Activated CD8-positive, alpha-beta memory T cell treated with anti-CD3 and anti-CD28 coated beads, Interleukin-2, amount 10 ng/mL, durations not matched to agents 7 days and 5 days (primary cell): ENCODE data around the gene VSTM2B. TPM values are rescaled to one million over a fixed set of nuclear protein-coding genes. Genes with fewer than 3 reads are reported as not detected.
"Not testable (repeated sequence)": the region's sequence is repeated elsewhere in the genome, so short reads cannot be mapped to it uniquely, and the experiment has no call there.

ENCODE experiments used
- ATAC-seq: fragments of 150-1000 bp; cut with Tn5 transposase; one replicate; pipeline ENCODE4 v1.10.0; 2021; ENCODE audit warnings: moderate library complexity
- CTCF ChIA-PET: fragments of 350-600 bp; sonication (Branson Sonifier 250); formaldehyde crosslinking; loops from one replicate; lab custom pipeline; 2021; ENCODE audit warnings: antibody characterized with exemption; lab: Charles Lee
- DNase-seq: peaks from one replicate; pipeline ENCODE4 v3.0.0-alpha.2; 2020
- H3K27ac Mint-ChIP-seq: one replicate; pipeline ENCODE4 v1.8.0; 2021; ENCODE audit warnings: mild to moderate bottlenecking, mixed read lengths
- H3K27me3 Mint-ChIP-seq: one replicate; pipeline ENCODE4 v1.8.0; 2021; ENCODE audit warnings: mixed read lengths
- H3K36me3 Mint-ChIP-seq: one replicate; pipeline ENCODE4 v1.8.0; 2021; ENCODE audit warnings: mild to moderate bottlenecking, mixed read lengths
- H3K4me1 Mint-ChIP-seq: one replicate; pipeline ENCODE4 v1.8.0; 2021; ENCODE audit warnings: mixed read lengths
- H3K4me3 Mint-ChIP-seq: one replicate; pipeline ENCODE4 v1.8.0; 2021; ENCODE audit warnings: mild to moderate bottlenecking, moderate library complexity, mixed read lengths
- H3K9me3 Mint-ChIP-seq: one replicate; pipeline ENCODE4 v1.8.0; 2022; ENCODE audit warnings: low read depth, mixed read lengths
- total RNA-seq, 2 experiments: library from RNA; stranded (reverse); gene quantifications; one replicate each; pipeline ENCODE4 v1.2.3, GENCODE V29; 2021

The VSTM2B gene
- total RNA-seq, result not detected

DNA sequence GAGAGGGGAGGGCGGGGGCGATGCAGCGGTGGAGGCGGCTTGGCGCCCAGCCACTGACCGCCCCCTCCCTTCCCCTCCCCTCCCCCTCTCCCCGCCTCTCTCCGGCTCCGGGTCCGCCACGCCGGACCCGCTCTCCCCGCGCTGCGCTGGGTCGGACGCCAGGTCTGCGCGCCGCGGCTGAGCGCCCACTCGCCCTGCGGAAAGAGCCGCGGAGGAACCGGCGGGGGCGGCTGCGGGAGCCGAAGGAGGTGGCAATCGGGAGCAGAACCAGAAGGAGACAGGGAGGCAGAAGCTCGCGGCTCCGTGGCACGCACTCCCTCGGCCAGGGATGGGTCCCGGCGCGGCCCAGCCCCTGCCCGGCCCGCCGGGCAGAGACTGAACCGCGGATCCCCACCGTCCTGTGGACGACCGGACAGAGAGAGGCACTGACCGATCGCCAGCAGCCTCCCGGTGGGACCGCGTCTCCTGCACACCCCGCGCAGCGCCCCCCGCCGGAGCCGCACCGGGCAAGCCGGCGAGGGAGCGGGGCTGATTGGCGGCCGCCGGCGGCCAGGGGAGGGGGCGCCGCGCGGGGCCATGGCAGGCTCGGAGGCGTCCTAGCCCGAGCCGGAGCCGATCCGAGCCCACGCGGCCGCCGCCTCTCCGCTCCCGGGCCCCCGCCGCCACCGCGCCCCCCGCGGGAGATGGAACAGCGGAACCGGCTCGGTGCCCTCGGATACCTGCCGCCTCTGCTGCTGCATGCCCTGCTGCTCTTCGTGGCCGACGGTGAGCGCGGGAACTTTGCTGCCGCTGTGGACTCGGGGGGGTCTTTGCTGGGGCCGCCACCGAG is at the start of gene VSTM2B:
Gene VSTM2B (plus strand): TSS at position 94 of the 829 bp plus-strand sequence. CDS start 590 bp downstream, at position 684.
- CTCF ChIA-PET, result no interaction called here
- ATAC-seq, result no peak
- no peak within 1 kb of the TSS for H3K27ac Mint-ChIP-seq

DNA sequence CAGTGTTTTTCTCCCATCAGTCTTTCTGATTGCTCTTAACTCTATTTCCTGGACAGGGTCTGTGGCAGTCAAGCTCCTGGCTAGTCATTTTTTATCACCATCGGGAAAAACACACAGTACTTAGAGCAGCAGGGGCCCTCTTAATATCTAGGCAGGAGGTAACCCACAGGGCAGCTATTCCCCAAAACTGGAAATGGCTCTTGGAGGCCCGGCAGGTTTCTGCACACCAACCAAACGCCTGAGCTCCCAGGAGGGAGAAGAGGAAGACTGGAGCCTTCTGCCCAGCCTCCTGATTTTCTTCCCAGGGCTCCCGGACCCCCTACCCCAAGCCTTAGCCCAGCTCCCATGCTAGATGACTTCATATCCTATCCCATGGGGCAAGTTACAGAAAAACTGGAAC is 49.3 kb upstream of the VSTM2B start:
- Mint-ChIP-seq H3K36me3 (no peaks in the 10 kb centered on the region), H3K9me3 (peaks cover 3% of the 10 kb centered on the region), H3K27ac (no peak overlapping the region), H3K4me1 (no peaks in the 10 kb centered on the region), H3K4me3 (no peak overlapping the region), H3K27me3 (peaks cover 7% of the 10 kb centered on the region)
- DNase-seq (peak; percentile 25), ATAC-seq (no peak)
- CTCF ChIA-PET, result no interaction called here

More for the DNA sequence above, at the start of gene VSTM2B:
- Mint-ChIP-seq H3K27me3 (peaks cover 73% of the 10 kb centered on the region), H3K4me3 (no peak within 1 kb of the TSS), H3K9me3 (no peaks in the 10 kb centered on the region), H3K4me1 (peaks cover 30% of the 10 kb centered on the region), H3K36me3 (peaks cover 1% of the 10 kb centered on the region)
- no peak for DNase-seq

DNA sequence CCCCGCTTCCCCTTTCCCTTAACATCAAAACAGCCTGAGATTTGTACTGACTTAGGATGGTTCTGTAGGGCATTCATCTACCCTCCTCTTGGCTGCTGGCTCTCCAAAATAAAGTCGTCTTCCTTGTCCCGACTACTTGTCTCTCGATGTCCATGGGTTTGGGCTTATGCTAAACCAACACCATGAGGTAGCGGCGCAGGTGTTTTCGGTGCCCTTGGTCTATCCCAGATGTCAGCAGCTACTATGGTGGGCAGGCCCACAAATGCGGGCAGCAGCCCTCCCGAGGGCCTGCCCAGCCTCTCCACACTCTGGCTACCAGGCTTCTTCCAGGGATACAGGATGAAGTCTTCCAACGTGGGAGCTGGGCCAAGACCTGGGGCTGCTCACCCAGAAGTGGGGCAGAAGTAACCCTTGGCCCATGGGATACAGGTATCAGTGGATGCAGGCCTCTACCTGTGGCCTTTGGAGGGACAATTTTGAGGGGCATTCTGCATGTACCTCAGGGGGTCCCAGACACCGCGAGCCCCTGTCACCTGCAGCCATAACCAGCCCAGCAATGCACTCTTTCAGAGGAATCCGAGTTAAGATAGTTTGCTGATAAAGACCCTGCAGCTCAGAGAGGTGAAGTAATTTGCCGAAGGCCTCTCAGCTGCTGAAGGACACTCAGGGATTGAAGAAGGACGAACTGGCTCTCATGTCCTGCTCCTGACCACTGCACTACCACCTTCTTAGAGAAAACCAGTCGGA is 47.8 kb upstream of the VSTM2B start:
- ATAC-seq, result no peak
- H3K9me3 Mint-ChIP-seq, result peaks cover 3% of the 10 kb centered on the region

DNA sequence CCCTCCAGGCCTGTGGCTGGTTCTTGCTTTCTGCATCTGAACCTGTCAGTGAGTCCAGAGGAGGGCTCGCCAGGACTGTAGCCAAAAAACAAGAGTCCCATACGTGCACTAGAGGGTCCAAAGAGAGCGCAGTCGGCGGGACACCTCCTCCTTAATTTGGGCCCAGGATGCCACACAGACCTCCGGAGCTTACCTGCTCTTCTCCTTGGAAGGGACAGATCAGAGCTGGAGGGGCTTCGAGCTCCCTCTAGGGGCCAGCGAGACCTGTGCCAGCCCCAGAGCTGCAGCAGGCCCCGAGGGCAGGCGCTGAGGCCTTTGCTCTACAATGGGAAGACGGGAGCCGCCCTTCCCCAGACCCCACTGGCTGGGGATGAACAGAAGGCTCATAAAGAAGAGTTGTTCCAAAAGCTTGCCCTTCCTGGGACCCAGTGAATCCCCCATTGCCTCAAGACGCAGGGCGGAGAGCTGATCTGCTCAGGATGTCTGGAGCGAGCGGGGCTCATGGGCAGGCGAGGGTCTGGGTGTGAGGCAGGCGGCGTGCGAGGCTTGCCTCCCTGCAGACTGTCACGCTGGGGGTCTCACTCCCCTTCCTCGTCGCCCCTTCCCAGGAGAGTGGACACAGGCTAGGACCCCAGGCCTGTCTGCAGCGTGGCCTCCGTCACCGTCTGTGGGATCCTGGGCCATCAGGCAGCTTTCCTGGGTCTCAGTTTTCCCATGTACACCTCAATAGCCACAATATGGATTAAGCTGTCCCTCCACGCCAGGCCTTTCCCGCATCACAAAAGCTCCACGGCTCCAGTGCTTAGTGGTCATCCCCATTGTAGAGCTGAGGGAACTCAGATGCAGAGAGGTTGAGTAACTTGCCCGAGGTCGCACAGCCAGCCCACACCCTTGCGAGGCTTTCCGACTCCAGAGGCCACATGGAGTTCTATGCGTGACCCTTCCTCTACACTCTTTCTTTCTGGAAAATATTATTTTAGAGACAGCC is 46.9 kb upstream of the VSTM2B start:
- DNase-seq (peak; percentile 39), ATAC-seq (no peak)

More for the DNA sequence above, 47.8 kb upstream of the VSTM2B start:
- CTCF ChIA-PET, result interaction anchor here (0.6 kb wide), 1 partner anchor 1760 kb away, joined by 4 read pairs; no protein-coding TSS in a partner anchor
- Mint-ChIP-seq H3K27me3 (peaks cover 7% of the 10 kb centered on the region), H3K27ac (no peak overlapping the region), H3K4me3 (no peak overlapping the region), H3K36me3 (no peaks in the 10 kb centered on the region), H3K4me1 (no peaks in the 10 kb centered on the region)
- peak; percentile 25 for DNase-seq

DNA sequence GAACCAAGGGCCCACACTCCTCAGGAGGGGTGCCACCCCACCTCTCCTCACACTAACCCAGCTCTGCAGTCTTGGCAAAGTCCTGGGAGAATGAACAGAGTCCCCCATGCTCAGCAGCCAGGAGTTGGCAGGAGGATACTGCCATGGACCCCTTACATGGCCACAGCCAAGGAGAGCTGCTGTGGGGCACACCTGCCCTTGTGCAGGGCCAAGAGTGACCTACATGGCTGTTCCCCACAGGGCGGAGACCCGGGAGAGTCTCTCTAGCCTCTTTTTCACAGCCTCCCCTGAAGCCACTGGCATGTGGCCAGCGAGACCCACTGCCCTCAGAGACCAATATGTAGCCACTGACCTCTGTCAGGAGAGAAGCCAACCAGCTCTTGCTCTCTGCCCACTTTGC is 45.9 kb upstream of the VSTM2B start:
- CTCF ChIA-PET, result no interaction called here
- no peak overlapping the region for H3K4me3 Mint-ChIP-seq
- no peaks in the 10 kb centered on the region for H3K36me3 Mint-ChIP-seq
- peaks cover 3% of the 10 kb centered on the region for H3K9me3 Mint-ChIP-seq
- ATAC-seq (no peak), DNase-seq (peak; percentile 25)
- H3K4me1 Mint-ChIP-seq, result no peaks in the 10 kb centered on the region
- peaks cover 2% of the 10 kb centered on the region for H3K27me3 Mint-ChIP-seq
- H3K27ac Mint-ChIP-seq, result no peak overlapping the region

More for the DNA sequence above, 46.9 kb upstream of the VSTM2B start:
- CTCF ChIA-PET, result interaction anchor here (0.6 to 1.0 kb wide), 2 partner anchors 43 to 1759 kb away, joined by 3 to 4 read pairs; no protein-coding TSS in a partner anchor
- H3K36me3 Mint-ChIP-seq, result no peaks in the 10 kb centered on the region
- H3K27me3 Mint-ChIP-seq, result peaks cover 4% of the 10 kb centered on the region
- H3K4me1 Mint-ChIP-seq, result no peaks in the 10 kb centered on the region
- H3K4me3 Mint-ChIP-seq, result no peak overlapping the region
- peaks cover 3% of the 10 kb centered on the region for H3K9me3 Mint-ChIP-seq
- no peak overlapping the region for H3K27ac Mint-ChIP-seq

DNA sequence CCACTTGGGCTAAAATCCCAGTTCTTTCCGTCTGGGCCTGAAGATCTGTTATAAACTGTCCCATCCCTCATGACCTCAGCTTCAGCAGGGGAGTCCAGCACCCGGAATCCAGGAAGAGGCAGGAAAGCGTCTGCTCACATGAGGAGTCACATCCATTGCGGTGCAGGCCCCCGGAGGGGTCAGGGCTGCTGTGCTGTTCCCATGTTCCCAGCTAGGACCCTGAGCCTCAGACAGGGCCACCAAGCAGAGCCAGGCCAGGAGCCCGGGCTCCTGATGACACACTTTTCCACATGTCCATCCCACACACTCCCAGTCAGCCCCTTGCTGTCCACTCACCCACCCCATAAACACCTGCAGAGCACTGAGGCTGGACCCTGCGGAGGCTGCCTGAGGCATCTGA is 45.3 kb upstream of the VSTM2B start:
- ATAC-seq, result no peak
- Mint-ChIP-seq H3K36me3 (no peaks in the 10 kb centered on the region), H3K9me3 (peaks cover 3% of the 10 kb centered on the region), H3K4me1 (no peaks in the 10 kb centered on the region), H3K27ac (no peak overlapping the region), H3K4me3 (no peak overlapping the region), H3K27me3 (no peaks in the 10 kb centered on the region)
- CTCF ChIA-PET, result no interaction called here
- no peak for DNase-seq

DNA sequence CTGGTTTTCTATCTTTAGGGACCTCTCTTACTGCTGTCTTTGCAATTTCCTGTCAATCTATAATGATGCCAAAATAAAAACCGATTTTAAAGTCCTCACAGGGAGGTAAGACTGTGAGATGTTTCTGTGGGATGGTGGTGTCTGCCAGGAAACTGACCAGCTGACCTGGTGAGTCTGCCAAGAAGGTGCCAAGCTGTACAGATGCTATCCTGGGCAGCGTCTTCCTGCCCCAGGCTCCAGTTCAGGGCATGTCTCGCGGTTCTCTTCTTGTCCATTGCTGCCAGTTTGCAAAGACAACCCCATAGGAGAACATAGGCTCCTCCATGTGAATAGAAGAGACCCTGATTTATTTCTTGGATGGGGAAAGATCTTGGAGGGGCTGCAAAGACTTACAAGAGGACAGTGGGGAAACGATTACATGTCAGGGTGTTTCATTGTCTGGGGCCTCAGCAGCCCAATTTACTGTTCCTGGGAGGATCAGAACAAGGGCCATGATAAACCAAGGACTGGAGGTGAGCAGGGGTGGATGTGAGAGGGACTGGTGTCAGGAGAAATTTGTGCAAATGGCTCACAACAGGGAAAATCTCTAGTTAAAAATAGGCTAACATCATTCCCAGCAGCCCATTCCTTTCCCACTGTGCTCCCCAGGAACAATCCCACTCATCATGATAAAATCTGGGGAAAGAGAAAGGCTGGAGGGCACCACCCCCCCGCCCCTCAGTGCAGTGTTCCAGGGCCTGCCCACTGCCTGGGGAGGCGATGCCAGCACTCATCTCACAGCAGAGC is 42.7 kb upstream of the VSTM2B start:
- peaks cover 3% of the 10 kb centered on the region for H3K9me3 Mint-ChIP-seq
- H3K36me3 Mint-ChIP-seq, result no peaks in the 10 kb centered on the region
- no peaks in the 10 kb centered on the region for H3K27me3 Mint-ChIP-seq
- CTCF ChIA-PET, result no interaction called here
- no peaks in the 10 kb centered on the region for H3K4me1 Mint-ChIP-seq
- H3K27ac Mint-ChIP-seq, result no peak overlapping the region
- ATAC-seq, result no peak
- H3K4me3 Mint-ChIP-seq, result no peak overlapping the region
- no peak for DNase-seq

DNA sequence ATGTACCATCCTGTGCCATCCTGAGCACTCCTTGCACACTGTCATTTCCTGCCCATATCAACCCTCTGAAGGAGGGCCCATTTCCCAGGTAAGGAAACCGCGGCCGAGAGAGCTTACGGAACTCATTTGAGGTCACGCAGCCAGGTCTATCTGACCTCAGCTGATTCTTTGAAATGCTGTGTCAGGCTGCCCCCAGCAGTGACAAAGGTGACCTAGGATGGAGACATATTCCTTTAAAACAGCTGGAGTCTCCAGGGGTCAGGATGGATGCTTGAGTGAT is 42.2 kb upstream of the VSTM2B start:
- ATAC-seq (no peak), DNase-seq (peak; percentile 23)
- CTCF ChIA-PET, result no interaction called here
- no peaks in the 10 kb centered on the region for H3K4me1 Mint-ChIP-seq
- no peak overlapping the region for H3K4me3 Mint-ChIP-seq
- no peaks in the 10 kb centered on the region for H3K36me3 Mint-ChIP-seq
- H3K9me3 Mint-ChIP-seq, result peaks cover 3% of the 10 kb centered on the region
- no peaks in the 10 kb centered on the region for H3K27me3 Mint-ChIP-seq
- H3K27ac Mint-ChIP-seq, result no peak overlapping the region

DNA sequence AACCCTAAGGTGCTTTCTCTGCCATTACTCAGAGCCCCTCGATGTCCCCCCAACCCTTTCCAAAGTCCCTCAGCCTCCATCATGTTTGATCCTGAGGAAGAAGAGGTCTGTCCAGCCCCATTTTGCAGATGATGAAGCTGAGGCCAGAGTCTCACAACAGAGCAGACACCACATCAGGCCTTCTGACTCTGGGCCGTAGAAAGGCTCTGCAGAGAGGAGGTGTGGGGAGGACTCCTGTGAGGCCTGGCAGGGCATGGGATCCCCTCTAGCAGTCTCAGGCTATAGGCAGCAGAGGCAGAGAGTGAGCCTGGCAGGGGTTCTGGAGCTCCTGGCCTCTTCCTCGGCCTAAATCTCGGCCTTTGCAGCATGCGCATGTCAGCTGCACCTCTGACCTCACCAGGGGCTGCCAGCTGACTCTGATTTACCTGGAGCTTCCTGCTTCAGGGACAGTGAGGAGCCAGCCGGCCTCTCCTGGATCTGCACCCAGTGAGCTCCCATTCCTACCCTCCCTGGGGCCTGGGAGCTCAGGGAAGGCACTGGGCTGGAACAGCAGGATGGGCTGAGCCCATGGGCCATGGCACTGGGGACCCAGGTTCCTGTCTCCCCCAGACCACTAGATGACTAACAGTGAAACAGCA is 41.7 kb upstream of the VSTM2B start:
- CTCF ChIA-PET, result no interaction called here
- Mint-ChIP-seq H3K27ac (no peak overlapping the region), H3K27me3 (no peaks in the 10 kb centered on the region), H3K4me3 (no peak overlapping the region), H3K36me3 (no peaks in the 10 kb centered on the region), H3K4me1 (no peaks in the 10 kb centered on the region), H3K9me3 (peaks cover 3% of the 10 kb centered on the region)
- DNase-seq (no peak), ATAC-seq (no peak)

DNA sequence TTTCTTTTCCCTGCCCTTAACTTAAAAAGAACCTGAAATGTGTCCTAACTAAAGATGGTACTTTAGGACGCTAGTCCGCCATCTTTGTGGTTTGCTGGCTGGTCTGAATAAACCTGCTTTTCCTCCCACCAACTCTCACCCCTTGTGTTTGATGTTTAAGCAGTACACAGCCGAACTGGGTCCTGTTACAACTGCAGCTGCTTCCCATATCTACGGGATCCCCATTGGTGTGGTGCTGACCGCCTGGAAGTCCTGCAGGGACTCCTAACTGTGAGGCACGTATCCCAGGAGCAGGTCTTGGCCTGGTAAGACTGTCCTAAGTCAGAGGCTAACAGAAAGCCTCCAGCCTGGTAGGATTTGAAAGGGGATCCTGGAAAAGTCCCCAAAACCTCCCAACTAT is 40.9 kb upstream of the VSTM2B start:
- no peak overlapping the region for H3K27ac Mint-ChIP-seq
- peaks cover 3% of the 10 kb centered on the region for H3K9me3 Mint-ChIP-seq
- peak; percentile 9 for DNase-seq
- no peak for ATAC-seq
- CTCF ChIA-PET, result no interaction called here
- H3K4me1 Mint-ChIP-seq, result no peaks in the 10 kb centered on the region
- no peaks in the 10 kb centered on the region for H3K36me3 Mint-ChIP-seq
- H3K27me3 Mint-ChIP-seq, result no peaks in the 10 kb centered on the region
- H3K4me3 Mint-ChIP-seq, result no peak overlapping the region

DNA sequence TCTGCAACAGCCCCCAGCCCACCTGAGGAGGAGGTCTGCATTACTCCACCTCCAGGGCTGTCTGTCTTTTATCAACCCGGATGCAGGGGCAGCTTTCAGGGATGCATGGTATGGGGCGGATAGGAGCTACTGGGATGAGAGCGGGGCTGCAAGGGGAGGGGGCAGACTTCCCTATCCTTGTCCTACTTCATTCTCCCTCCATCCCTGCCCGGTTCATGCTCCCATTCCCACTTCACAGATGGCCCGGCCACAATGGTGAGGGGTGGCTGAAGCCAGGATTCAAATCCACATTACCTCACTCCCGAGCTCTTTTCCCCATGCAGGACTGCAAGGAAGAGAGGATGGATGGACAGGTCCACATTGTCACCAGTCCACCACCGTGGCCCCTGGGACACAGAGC is 40.5 kb upstream of the VSTM2B start:
- H3K27ac Mint-ChIP-seq, result no peak overlapping the region
- peaks cover 3% of the 10 kb centered on the region for H3K9me3 Mint-ChIP-seq
- no peaks in the 10 kb centered on the region for H3K27me3 Mint-ChIP-seq

DNA sequence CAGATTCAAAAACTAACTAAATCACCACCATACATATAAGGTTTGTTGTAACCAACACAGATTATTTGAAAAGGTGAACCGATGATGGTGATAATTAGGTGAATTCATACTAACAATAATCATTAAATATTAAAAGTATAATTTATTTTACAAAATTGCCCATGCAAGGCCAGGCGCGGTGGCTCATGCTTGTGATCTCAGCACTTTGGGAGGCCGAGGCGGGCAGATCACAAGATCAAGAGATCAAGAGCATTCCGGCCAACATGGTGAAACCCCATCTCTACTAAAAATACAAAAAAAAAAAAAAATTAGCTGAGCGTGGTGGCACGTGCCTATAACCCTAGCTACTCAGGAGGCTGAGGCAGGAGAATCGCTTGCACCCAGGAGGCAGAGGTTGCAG is 38.8 kb upstream of the VSTM2B start:
- CTCF ChIA-PET, H3K9me3 Mint-ChIP-seq, ATAC-seq, DNase-seq, H3K4me1 Mint-ChIP-seq, H3K27me3 Mint-ChIP-seq, H3K27ac Mint-ChIP-seq, H3K36me3 Mint-ChIP-seq, H3K4me3 Mint-ChIP-seq: not testable (repeated sequence)

More for the DNA sequence above, 40.5 kb upstream of the VSTM2B start:
- DNase-seq (no peak), ATAC-seq (no peak)
- Mint-ChIP-seq H3K36me3 (no peaks in the 10 kb centered on the region), H3K4me3 (no peak overlapping the region), H3K4me1 (no peaks in the 10 kb centered on the region)
- CTCF ChIA-PET, result no interaction called here
